GM21723 (cell line): ENCODE measurements around the gene TERB1.
A peak's percentile ranks its signal among the peaks of the same experiment; 100 is the strongest.

Experiments
- ATAC-seq: cut with Tn5 transposase; IDR thresholded peaks from one replicate; pipeline ENCODE4 v1.9.1; 2021; ENCODE audit warnings: mild to moderate bottlenecking, moderate library complexity; ENCODE audit not compliant: unreplicated experiment

The TERB1 gene

GRCh38 chr16:66801320-66802105 is at the start of gene TERB1:
Gene TERB1 (minus strand): TSS chr16:66801584. CDS start chr16:66796798, 4,786 bp downstream.
- no peak for ATAC-seq

GRCh38 chr16:66850115-66850815 is 48.9 kb upstream of the TERB1 start:
- ATAC-seq = no peak

GRCh38 chr16:66849549-66849948 is 48.2 kb upstream of the TERB1 start:
- ATAC-seq = no peak

- ATAC-seq = no peak
Measured at GRCh38 chr16:66849021-66849420, 47.6 kb upstream of the TERB1 start.

- no peak for ATAC-seq
Measured at GRCh38 chr16:66848172-66848571, 46.8 kb upstream of the TERB1 start.

GRCh38 chr16:66847533-66848067 is 46.2 kb upstream of the TERB1 start:
- no peak for ATAC-seq

GRCh38 chr16:66846831-66847230 is 45.4 kb upstream of the TERB1 start:
- ATAC-seq = no peak

GRCh38 chr16:66846266-66846665 is 44.9 kb upstream of the TERB1 start:
- ATAC-seq = no peak

- no peak for ATAC-seq
Measured at GRCh38 chr16:66845791-66846221, 44.4 kb upstream of the TERB1 start.

- no peak for ATAC-seq
Measured at GRCh38 chr16:66845080-66845410, 43.7 kb upstream of the TERB1 start.

GRCh38 chr16:66844342-66845079 is 43.1 kb upstream of the TERB1 start, which contains the start of gene CA7:
Gene CA7 (plus strand): TSS chr16:66844414. CDS start chr16:66844488, 74 bp downstream.
- ATAC-seq = no peak

GRCh38 chr16:66844009-66844341 is 42.6 kb upstream of the TERB1 start:
- no peak for ATAC-seq

- ATAC-seq = no peak
Measured at GRCh38 chr16:66843191-66843590, 41.8 kb upstream of the TERB1 start.

GRCh38 chr16:66842765-66843164 is 41.4 kb upstream of the TERB1 start:
- ATAC-seq = no peak

- ATAC-seq = no peak
Measured at GRCh38 chr16:66841366-66841765, 40.0 kb upstream of the TERB1 start.

GRCh38 chr16:66840883-66841282 is 39.5 kb upstream of the TERB1 start:
- ATAC-seq = no peak

- no peak for ATAC-seq
Measured at GRCh38 chr16:66834746-66835145, 33.4 kb upstream of the TERB1 start.

GRCh38 chr16:66832661-66833305 is 31.4 kb upstream of the TERB1 start:
- no peak for ATAC-seq

- no peak for ATAC-seq
Measured at GRCh38 chr16:66832190-66832589, 30.8 kb upstream of the TERB1 start.

- peak; percentile 88 for ATAC-seq
Measured at GRCh38 chr16:66830422-66831404, 29.3 kb upstream of the TERB1 start, which contains the start of gene NAE1. Gene NAE1 (minus strand): TSS chr16:66830976. CDS start chr16:66830899, 77 bp downstream.
